NCI-H2107 treated with DMSO at 0.1 percent for 48 hours (cell line): ENCODE results near the gene SLC10A3.

Source experiments
- DNase-seq: peaks from one replicate; lab custom pipeline; 2025; ENCODE audit not compliant: unreplicated experiment; lab: John Stamatoyannopoulos, UW

The SLC10A3 gene

DNA sequence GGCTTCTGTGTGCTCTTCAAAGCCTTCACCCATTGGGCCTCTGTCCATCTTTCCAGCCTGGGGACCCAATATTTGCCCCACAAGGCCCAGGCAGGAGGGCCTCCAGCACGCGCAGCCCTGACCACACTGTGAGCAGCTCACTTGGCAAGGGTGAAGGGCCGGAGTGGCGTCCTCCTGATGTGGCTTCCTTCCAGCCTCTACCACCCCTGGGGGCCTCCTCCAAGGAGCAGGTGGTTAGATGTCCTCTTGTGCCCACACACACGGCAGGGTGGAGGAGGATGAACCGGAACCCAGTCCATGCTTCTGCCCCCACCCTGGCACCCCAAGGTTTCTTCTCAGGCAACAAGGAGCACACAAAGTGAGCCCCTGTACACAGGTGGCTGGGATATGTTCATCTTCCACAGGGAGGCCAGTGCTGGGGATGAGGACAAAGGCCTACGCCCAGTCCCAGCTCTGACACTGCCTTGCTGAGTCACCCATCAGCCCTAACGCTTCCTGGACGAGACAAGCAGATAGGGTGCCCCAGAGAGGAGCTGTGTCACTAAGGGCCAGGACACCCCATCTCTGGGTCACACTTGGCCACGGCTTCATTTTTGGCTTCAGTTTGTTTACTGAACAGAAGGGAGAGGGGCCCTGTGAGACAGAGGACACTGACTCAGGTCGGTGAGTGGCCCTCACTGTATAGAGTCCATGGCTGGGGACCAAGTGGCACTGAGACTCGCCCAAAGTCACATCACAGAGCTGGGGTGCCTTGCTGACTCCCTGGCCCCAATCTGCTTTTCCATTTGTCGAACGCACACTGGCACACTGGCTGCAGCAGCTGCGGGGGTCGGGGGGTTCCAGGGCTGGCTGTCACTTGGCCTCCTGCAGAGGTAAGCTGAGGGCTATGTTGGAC, 5.9 kb downstream of the SLC10A3 start:
- no peak for DNase-seq

DNA sequence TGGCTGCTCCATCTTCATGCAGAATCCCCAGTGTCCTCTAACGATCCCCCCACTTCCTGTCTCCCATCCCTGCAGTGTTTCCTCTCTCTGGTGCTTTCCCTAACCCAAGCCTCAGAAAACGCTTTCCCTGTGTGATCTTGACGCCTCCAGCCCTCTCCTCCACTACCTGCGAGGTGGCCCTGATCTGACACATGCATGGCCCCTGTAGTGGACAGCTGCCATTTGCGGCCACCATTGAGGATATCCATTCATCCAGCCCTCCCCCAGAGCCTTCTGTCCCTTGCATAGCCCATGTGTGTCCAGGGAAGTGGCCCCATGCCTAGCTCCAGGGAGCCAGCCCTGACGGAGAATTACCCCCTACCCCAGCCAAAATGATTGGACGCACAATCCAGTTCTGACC, 7.1 kb downstream of the SLC10A3 start:
- no peak for DNase-seq

DNA sequence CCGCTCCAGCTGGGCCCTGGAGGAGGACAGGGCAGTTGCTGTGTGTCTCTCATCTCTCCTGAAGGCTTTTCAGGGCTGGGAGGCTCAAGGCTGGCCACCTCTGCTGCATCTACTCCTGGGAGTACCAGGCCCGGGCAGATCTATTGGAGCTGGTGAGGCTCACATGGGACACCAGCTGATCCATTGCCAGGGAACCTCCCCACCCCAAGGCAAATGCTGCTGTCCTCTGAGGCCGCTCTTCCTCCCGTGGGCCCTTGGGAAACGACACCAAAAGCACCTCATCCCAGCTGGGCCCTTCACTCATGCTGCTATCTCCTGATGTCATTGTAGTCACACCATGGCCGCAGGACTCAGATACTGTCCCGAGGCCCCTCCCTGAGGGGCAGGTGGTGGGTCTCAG, 7.6 kb downstream of the SLC10A3 start:
- DNase-seq = no peak

DNA sequence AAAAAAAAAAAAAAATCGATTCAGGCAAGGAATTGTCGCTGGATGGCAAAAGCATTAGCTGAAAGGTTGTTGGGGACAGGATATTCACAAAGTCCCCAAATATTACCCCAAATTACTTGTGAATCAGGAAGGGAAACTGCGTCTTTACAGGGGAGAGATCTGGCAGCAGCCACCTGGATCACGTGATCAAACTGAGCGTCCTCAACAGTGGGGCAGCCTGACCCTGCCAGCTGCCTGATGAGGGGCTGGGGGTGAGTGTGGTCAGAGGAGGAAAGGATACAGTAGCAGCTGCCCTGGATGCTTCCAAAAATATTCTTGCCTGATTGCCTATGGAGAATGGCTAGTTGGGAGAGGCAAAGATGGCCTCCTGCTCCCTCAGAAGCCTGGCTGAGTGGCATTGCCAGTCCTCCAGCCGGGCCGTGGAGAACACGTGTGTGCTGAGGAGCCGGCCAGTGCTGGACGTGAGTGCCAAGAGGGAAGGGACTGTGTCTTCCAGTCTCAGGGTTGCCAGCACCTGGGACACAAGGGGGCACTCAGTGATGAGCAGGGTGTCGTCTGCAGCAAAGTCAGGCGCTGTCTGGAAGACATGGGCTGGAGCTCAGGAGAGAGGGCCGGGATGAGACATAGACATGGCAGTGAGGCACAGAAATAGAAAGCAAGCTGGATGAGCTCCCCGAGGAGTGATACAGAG, 8.4 kb downstream of the SLC10A3 start:
- no peak for DNase-seq

DNA sequence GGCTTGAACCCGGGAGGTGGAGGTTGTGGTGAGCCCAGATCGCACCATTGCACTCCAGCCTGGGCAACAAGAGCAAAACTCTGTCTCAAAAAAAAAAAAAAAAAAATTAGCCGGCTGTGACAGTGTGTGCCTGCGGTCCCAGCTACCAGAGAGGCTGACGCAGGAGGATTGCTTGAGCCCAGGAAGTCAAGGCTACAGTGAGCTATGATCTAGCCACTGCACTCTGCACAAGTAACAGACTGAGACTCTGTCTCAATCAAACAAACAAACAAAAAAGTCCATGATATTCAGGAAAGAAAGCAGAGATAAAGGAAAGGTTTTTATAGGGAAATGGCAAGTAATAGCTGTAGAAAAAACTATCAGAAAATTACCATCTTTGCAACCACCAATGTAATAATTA, 9.2 kb downstream of the SLC10A3 start:
- DNase-seq = no peak

DNA sequence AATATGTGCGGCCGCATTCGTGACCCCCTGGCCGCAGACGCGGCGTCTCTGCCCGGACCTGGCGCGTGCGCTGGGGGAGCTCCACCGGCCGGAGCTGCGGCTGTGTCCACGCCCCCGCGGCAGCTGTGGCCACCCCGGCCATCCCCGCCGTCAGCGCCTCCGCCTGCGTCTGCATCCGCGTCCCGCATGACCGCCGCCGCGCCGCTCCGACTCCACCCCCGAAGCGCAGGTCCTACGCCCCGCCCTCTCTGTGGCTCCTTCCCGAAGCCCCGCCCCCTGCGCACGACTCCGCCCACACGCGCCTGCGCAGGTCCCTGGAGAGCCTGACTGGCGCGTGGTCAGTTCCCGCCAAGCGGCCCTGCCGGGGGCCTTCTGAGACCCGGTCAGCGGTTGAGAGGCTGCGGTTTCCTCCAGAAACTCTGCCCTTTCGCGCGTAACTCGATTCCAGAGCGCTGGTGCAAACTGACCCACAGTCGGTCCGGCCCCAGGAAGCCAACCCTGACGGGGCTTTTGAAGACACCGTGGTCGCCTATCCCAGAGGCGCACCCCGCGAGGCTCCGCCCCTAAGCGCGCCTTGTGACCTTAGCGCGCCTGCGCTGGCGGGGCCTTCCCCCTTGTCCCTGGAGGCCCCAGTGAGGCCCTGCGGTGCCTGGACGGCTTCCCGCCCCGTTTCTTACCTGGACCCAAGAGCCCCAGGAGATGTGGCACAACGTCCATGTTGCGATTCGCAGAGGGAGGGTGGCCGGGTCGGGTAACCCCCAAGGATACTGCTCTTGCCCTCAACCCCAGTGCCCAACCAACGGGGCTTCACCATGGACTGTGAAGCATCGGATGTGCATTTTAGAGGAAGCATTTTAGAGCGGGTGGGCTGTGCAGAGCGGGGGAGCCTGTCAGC, 11.5 kb downstream of the SLC10A3 start, which contains the start of gene LAGE3:
LAGE3 (minus strand) TSS at position 554 of the 895 bp plus-strand sequence; CDS start at position 188, 366 bp downstream.
- peak; percentile 71 for DNase-seq

DNA sequence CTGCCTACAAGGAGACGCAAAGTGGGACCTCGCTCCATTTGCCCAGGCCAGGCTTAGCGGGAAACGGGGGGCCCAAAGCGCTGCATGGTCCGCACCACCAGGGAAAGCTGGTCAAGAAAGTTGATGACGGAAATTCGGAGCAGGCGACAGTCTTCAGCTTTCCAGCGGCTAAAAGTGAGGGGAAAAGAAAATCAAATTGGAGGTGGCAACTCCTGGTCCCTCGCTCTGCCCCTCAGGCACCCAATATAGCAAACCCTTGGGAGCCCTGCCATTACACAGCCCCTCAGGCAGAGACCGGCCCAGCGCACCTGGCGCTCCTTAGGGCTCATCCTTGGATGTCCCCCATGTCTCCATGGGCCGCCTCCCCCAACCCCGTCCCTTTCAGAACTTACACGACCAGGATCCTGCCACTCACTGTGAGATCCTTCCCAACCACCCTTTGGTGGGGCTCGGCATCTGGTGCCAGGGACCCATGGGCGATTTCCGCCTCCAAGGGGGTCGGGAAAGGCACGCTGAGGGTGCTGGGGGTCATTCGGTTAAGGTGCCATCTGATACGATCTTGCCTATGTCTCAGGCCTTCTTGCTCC, 12.4 kb downstream of the SLC10A3 start:
- DNase-seq = no peak

DNA sequence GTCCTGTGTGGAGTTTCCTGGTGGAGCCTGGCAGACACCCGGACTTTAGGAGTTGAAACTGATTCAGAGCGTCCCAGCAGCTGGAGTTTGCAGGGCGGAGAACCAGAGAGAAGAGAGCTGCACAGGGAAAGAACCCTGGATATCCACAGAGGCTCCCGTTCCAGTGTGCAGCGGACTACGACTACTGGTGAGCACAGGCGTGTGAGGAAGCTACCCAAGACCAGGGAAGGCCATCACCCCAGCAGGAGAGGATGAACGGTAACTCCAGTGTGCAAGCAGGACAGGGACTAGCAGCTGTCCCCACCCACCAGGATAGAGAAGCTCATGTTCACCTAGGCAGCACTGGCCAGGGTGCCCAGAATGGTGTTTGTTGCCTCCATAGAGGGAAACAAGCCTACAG, 13.6 kb downstream of the SLC10A3 start:
- no peak for DNase-seq

DNA sequence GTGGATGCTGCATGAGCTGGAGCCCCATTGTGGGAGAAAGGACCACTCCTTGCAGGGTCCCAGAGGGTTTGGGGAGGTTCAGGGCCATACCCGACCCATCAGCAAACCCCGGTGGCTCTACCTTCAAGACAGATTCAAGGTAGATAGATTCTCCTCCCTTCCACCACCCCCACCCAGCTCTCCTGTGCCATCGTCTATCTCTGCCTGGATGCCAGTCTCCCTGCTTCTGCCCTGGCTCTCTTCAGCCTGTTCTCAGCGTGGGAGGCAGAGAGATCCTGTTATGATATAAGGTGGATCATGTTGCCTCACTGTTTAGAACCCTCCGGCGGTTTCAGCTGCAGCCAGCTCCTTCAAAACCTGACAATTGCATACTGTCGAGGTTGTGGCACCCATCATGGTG, 16.7 kb downstream of the SLC10A3 start:
- no peak for DNase-seq

DNA sequence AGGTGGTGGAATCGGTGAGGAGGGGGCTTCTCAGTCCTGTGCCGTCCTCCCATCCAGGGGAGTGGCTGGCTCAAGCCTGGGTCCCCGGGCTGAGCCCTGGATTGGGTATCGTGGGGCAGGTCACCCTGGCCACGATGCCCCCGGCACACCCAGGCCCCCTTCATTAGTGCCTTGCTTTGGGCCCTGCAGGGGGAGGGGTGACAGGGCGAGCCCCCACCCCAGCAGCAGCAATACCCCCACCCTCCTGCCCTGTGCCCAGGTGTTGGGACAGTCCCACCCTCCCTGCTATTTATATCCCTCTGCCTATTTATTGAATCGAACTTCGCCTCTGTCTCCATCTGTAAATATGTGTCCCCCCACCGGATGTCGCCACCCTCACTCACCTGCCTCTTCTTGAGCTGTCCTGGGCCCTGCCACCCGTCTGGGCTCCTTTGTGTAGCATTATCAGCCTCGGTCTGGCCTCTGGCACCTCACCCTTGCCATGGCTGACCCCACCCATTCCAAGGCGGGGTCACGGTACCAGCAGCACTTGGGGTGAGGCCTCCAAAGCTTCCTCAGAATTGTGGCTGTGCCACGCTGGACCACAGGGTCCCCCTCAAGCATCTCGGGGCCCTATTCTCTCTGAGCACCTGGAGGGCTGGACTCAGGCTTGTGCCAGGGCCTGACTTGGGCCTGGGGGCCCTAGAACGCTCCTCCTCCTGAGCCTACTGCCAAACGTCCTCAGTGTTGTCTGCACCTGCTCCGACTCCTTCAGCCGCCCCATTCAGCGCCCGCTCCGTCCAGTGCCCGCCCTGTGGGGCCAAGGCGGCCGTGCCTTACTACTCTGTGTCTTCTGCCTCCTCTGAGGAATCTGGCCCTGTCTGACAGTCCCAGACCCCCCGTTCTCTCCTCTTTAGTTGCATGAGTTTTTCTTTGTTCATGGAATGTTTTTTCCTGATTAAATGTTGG, 17.5 kb downstream of the SLC10A3 start:
- DNase-seq = no peak

DNA sequence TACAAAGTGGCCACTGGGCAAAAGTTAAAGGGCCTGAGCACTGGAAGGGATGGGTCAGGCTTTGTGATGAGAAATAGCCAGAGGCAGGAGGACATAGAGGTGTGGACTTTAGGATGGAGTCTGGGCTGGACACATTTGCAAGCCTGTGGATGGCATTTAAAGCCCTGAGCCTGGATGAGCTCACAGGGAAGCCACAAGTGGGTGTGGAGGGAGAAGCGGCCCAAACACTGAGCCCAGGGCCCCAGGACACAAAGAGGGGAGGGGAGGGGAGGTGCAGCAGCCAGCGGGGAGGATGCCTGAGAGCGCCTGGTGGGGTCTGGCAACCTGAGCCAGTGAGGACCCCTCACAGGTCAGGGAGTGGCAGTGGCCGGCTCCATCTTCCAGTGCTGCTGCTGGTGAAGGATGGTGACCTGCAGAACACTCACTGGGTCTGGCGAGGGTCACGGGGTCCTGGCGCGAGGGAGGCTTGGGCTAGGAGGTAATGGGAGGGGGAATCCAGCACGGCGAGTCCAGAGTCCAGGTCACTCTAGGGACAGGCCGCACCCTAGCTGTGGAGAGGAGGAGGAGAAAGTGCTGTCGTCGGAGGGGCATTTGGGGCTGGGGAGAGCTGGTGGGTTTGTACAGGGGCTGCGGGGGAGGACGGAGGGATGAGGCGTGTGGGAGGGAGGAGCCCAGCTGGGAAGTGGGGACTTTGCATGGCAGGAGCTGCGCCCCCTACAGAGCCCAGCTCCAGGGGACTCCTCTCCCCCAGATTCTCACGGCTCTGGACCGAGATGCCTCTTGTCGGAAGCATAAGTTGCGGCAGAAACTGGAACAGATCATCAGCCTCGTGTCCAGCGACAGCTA, 18.4 kb downstream of the SLC10A3 start:
- DNase-seq = no peak

DNA sequence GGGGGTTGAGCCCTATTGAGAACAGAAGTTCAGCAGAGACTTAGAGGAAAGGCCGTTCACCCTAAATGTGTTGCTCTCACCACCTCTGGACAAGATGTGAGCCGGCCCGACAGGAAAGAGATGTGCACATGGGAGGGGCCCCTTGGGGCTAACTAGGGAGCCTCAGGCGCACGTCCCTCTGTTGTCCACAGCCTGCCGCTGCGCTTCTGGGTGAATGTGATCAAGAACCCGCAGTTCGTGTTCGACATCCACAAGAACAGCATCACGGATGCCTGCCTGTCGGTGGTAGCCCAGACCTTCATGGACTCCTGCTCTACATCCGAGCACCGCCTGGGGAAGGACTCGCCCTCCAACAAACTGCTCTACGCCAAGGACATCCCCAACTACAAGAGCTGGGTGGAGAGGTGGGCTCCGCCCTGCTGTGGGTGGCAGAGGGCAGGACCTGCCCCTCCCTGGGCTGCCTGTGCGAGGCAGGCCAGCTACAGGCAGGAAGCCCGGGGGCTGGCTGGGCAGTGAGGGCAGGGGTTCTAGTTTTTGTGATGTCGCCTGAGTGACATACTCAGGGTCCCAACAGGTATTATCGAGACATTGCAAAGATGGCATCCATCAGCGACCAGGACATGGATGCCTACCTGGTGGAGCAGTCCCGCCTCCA, 19.4 kb downstream of the SLC10A3 start:
- DNase-seq = no peak

DNA sequence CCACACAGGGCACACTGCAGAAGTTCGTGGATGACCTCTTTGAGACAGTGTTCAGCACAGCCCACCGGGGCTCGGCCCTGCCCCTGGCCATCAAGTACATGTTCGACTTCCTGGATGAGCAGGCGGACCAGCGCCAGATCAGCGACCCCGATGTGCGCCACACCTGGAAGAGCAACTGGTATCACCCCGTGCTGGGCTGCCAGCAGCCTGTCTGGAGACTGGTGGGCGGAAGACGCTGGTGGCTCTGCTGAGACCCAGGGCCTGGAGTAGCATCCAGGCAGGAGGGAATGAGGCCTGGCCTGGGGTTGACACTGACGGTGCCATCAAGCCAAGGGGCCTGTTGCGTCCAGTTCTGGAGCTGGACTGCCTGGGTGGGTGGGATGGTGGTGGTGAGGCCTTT, 20.0 kb downstream of the SLC10A3 start:
- no peak for DNase-seq

DNA sequence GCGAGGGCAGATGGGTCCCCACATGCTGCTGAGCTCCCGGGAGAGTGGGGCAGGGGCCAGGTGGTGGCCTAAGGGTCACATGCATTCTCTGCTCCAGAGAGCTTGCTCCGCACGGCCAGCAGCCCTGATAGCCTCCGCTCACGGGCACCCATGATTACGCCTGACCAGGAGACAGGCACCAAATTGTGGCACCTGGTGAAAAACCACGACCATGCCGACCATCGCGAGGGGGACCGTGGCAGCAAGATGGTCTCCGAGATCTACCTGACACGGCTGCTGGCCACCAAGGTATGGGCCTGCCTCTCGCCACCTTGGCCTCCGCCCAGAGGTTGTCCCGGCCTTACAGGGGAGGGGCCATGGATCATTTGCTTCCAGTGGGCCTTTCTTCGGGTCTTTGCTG, 20.5 kb downstream of the SLC10A3 start:
- no peak for DNase-seq

DNA sequence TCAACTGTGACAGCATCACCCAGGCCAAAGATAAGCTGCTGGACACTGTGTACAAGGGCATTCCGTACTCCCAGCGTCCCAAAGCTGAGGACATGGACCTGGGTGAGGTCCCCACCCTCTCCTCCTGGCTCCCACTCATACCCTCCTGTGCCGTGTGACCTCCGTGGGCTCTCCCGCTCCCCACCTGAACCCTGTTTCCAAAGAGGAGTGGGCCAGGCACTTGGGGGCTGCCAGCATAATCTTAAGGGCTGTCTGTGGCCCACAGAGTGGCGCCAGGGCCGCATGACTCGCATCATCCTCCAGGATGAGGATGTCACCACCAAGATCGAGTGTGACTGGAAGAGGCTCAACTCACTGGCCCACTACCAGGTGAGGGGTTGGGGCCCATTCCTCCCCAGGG, 21.3 kb downstream of the SLC10A3 start:
- DNase-seq = no peak

DNA sequence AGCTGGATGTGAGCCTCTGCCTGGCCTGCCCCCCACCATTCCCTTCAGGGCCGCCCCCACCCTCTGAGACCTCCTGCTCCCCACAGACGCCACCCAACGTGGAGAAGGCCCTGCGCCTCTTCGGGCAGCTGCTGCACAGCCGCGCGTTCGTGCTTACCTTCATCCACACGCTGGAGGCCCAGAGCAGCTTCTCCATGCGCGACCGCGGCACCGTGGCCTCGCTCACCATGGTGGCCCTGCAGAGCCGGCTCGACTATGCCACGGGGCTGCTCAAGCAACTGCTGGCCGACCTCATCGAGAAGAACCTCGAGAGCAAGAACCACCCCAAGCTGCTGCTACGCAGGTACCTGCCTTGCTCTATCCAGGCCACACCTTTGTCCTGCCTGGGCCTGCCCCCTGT, 22.2 kb downstream of the SLC10A3 start:
- no peak for DNase-seq

DNA sequence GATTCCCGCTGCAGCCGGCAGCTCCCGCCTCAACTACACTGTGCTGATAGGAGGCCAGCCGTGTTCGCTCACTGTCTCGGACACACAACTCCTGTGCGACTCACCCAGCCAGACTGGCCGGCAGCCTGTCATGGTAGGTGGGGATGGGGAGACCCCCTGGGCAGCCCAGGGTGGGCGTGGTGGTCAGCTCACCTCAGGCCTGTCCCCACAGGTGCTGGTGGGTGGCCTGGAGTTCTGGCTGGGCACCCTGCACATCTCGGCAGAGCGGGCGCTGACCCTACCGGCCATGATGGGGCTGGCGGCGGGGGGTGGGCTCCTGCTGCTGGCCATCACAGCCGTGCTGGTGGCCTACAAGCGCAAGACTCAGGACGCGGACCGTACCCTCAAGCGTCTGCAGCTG, 22.9 kb downstream of the SLC10A3 start:
- no peak for DNase-seq

DNA sequence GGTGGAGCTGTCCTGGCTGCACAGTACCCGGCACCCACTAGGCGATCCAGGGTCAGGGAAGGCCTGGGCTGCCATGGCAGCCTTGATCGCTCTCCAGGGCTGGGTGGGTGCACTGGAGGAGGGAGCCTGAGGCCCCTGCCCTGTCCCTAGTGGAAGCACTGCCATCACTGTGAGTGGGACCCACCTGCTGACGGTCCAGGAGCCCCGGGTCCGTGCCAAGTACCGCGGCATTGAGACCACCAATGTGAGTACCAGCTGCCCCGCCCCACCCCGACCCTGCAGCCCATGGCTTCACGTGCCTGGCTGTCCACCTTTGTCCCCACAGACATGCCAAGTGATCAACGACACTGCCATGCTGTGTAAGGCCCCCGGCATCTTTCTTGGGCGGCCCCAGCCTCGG, 23.5 kb downstream of the SLC10A3 start:
- no peak for DNase-seq
